ENCODE measurements around the gene ILKAP. TPM values are rescaled to one million over a fixed set of nuclear protein-coding genes. Genes with fewer than 3 reads are reported as not detected.

Gene ILKAP
- total RNA-seq, 1 experiment from 2014 or later, result 53.4 TPM

- Histone ChIP-seq H3K27ac (ENCODE audit: low read depth, low read length) (peak within 1 kb of the TSS; percentile 75; the same call in 1 of the 2 replicates), H3K9ac (ENCODE audit: low read length) (peak within 1 kb of the TSS; percentile 73), H3K9me2 (ENCODE audit: insufficient read depth) (no peaks in the 10 kb centered on the region), H2AFZ (ENCODE audit: low read depth, low read length, poor library complexity, severe bottlenecking) (peak within 1 kb of the TSS; percentile 50), H4K20me1 (ENCODE audit: insufficient read depth) (no peaks in the 10 kb centered on the region), H3K9me3 (ENCODE audit: control insufficient read depth in 1 of 2, insufficient read depth in 1 of 2, low read depth in 1 of 2, low read length in 2 of 2) (no peaks in the 10 kb centered on the region), H3K4me3 (replicated peaks in 1 of 2; ENCODE audit: low read depth in 1 of 2, low read length in 2 of 2) (peak within 1 kb of the TSS; percentile 56 to 69), H3K27me3 (ENCODE audit: insufficient read depth, low read length) (no peaks in the 10 kb centered on the region), H3K36me3 (ENCODE audit: control insufficient read depth in 1 of 2, insufficient read depth in 2 of 2, low read length in 2 of 2) (no peaks in the 10 kb centered on the region), H3K4me1 (ENCODE audit: control insufficient read depth in 1 of 2, insufficient read depth in 2 of 2, low read length in 2 of 2) (peaks cover 13 to 29% of the 10 kb centered on the region in 2 experiments), H3K79me2 (ENCODE audit: insufficient read depth, low read length) (no peaks in the 10 kb centered on the region; the same call in 1 of the 2 replicates), H3K4me2 (ENCODE audit: low read length) (peak within 1 kb of the TSS; percentile 99)
- intact Hi-C loops (cut with micrococcal nuclease), result no loop called here
- RAD21 ChIA-PET (ENCODE audit: low non-redundant PET in 1 of 2, low total read pairs in 2 of 2, uncharacterized antibody in 2 of 2, unreplicated experiment in 2 of 2), result no interaction called here
- DNase-seq (ENCODE audit: low read depth, low spot score) (peak; percentile 65), ATAC-seq (peak; percentile 86)
- POLR2A ChIA-PET, result interaction anchor here (0.6 kb wide), 1 partner anchor 18 kb away, joined by 3 read pairs; no protein-coding TSS in a partner anchor
- CTCF ChIA-PET, result interaction anchor here (1.3 kb wide), 1 partner anchor 23 kb away, joined by 5 read pairs; no protein-coding TSS in a partner anchor
- TF ChIP-seq POLR2AphosphoS5 (IDR thresholded peaks at IDR 0.05; ENCODE audit: low read depth, low read length) (peak; percentile 99), SP1 (IDR thresholded peaks at IDR 0.05; ENCODE audit: low read depth) (peak; percentile 46; the same call in 1 of the 2 replicates), CEBPB (IDR thresholded peaks at IDR 0.05; ENCODE audit: low read depth) (no peak), ZNF274 (IDR thresholded peaks at IDR 0.05; ENCODE audit: low read depth, low read length) (no peak), EZH2phosphoT487 (IDR thresholded peaks at IDR 0.05; ENCODE audit: borderline replicate concordance) (no peak), SIN3A (IDR thresholded peaks at IDR 0.05; ENCODE audit: low read depth) (peak; percentile 52; the same call in 1 of the 2 replicates), MAX (IDR thresholded peaks at IDR 0.05) (0 out of 2 replicates have a peak, but pooled peaks have one; percentile 19), CBX3 (IDR thresholded peaks at IDR 0.05; ENCODE audit: low read depth) (no peak), SRF (IDR thresholded peaks at IDR 0.05; ENCODE audit: low read depth) (no peak), YY1 (IDR thresholded peaks at IDR 0.05; ENCODE audit: extremely low read depth, insufficient replicate concordance, low read depth, low read length) (no peak), POLR2A (IDR thresholded peaks at IDR 0.05; ENCODE audit: borderline replicate concordance, extremely low read depth, insufficient read depth, insufficient read length) (peak; percentile 97), ZFX (IDR thresholded peaks at IDR 0.05) (peak; percentile 21; the same call in 1 of the 2 replicates)
- TF ChIP-seq, protein P1, sequence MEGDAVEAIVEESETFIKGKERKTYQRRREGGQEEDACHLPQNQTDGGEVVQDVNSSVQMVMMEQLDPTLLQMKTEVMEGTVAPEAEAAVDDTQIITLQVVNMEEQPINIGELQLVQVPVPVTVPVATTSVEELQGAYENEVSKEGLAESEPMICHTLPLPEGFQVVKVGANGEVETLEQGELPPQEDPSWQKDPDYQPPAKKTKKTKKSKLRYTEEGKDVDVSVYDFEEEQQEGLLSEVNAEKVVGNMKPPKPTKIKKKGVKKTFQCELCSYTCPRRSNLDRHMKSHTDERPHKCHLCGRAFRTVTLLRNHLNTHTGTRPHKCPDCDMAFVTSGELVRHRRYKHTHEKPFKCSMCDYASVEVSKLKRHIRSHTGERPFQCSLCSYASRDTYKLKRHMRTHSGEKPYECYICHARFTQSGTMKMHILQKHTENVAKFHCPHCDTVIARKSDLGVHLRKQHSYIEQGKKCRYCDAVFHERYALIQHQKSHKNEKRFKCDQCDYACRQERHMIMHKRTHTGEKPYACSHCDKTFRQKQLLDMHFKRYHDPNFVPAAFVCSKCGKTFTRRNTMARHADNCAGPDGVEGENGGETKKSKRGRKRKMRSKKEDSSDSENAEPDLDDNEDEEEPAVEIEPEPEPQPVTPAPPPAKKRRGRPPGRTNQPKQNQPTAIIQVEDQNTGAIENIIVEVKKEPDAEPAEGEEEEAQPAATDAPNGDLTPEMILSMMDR (IDR thresholded peaks at IDR 0.05 in 2 of 3, conservative IDR thresholded peaks at IDR 0.05 in 1 of 3; ENCODE audit: borderline replicate concordance in 1 of 3, insufficient read depth in 1 of 3, low read depth in 2 of 3, low read length in 2 of 3), result no peak
- BruUV-seq (replicated peaks), result no TSS peak
These were observed 36.6 kb upstream of the ILKAP start, which contains the start of gene HES6 for GRCh38 chr2:238239863-238240756. HES6 (minus strand) TSS chr2:238240038; CDS start chr2:238239905, 133 bp downstream.
